T-helper 1 cell treated with Interleukin-12 subunit alpha and Interleukin-12 subunit beta and Interleukin-4 antibody, amounts not matched to agents 30 ng/mL and 1 ng/mL, for 36 hours (primary cell): Measurements from ENCODE around the gene ZKSCAN1. TPM values are rescaled to one million over a fixed set of nuclear protein-coding genes. Genes with fewer than 3 reads are reported as not detected.

Source experiments
- intact Hi-C: fragments of 100-400 bp; cut with micrococcal nuclease; formaldehyde crosslinking; loops from one replicate; pipeline ENCODE4 v1.15.1; 2024
- total RNA-seq: library from RNA; stranded (reverse); gene quantifications from 2 replicates; pipeline ENCODE4 v1.2.3, GENCODE V29; 2022

ZKSCAN1 gene
- total RNA-seq, 1 donor from 2014 or later, result 69.7 TPM

- intact Hi-C loops, result no loop called here
These were observed 59.4 kb downstream of the ZKSCAN1 start for GRCh38 chr7:100074841-100075240.

- intact Hi-C loops, result no loop called here
These were observed 60.0 kb downstream of the ZKSCAN1 start for GRCh38 chr7:100075418-100075817.

GRCh38 chr7:100077205-100077604, 61.8 kb downstream of the ZKSCAN1 start:
- intact Hi-C loops, result no loop called here

- intact Hi-C loops, result no loop called here
These were observed 63.7 kb downstream of the ZKSCAN1 start for GRCh38 chr7:100079024-100079560.

- intact Hi-C loops, result loop anchor here (1.0 to 10.0 kb wide), 10 partner anchors 20 to 674 kb away; partner anchors contain the start of genes AP4M1, BUD31, CNPY4 and GNB2
These were observed 65.6 kb downstream of the ZKSCAN1 start for GRCh38 chr7:100080907-100081534.

GRCh38 chr7:100081535-100082102, 66.2 kb downstream of the ZKSCAN1 start, which contains the start of gene ZNF3:
ZNF3 (minus strand) TSS chr7:100081723; CDS start chr7:100077357, 4,366 bp downstream.
- intact Hi-C loops, result loop anchor here (1.0 to 10.0 kb wide), 11 partner anchors 20 to 674 kb away; partner anchors contain the start of genes AP4M1, BUD31, CNPY4 and GNB2

GRCh38 chr7:100082978-100083377, 67.6 kb downstream of the ZKSCAN1 start:
- intact Hi-C loops, result loop anchor here (1.0 to 10.0 kb wide), 3 partner anchors 43 to 676 kb away; partner anchors contain the start of genes BUD31, GNB2, MBLAC1 and PDAP1

GRCh38 chr7:100085515-100085914, 70.1 kb downstream of the ZKSCAN1 start:
- intact Hi-C loops, result loop anchor here (10.0 kb wide), 1 partner anchor 589 kb away; the partner anchor contains the start of gene GNB2

- intact Hi-C loops, result loop anchor here (10.0 kb wide), 1 partner anchor 588 kb away; the partner anchor contains the start of gene GNB2
These were observed 71.8 kb downstream of the ZKSCAN1 start for GRCh38 chr7:100087055-100087750.

- intact Hi-C loops, result loop anchor here (1.0 to 10.0 kb wide), 2 partner anchors 31 to 587 kb away; partner anchors contain the start of genes CNPY4, GNB2 and TAF6
These were observed 72.8 kb downstream of the ZKSCAN1 start for GRCh38 chr7:100088095-100088620.

- intact Hi-C loops, result loop anchor here (1.0 to 10.0 kb wide), 3 partner anchors 11 to 586 kb away; partner anchors contain the start of genes CNPY4, GNB2 and TAF6
These were observed 73.4 kb downstream of the ZKSCAN1 start, which contains the start of gene COPS6 for GRCh38 chr7:100088621-100089457. COPS6 (plus strand) TSS chr7:100088969; CDS start chr7:100088991, 22 bp downstream.

- intact Hi-C loops, result loop anchor here (1.0 to 10.0 kb wide), 2 partner anchors 11 to 585 kb away; partner anchors contain the start of gene GNB2
These were observed 74.2 kb downstream of the ZKSCAN1 start for GRCh38 chr7:100089458-100090196.

GRCh38 chr7:100090527-100091410, 75.4 kb downstream of the ZKSCAN1 start:
- intact Hi-C loops, result no loop called here

Other genes starting within 250 kb of the ZKSCAN1 start
- not detected in 2 replicates for gene CYP3A4, start 231.4 kb upstream of the ZKSCAN1 start, total RNA-seq
- 0.12 TPM in 1 of 2 replicates, not detected in the other for gene CYP3A43, start 187.6 kb upstream of the ZKSCAN1 start, total RNA-seq
- gene OR2AE1, start 138.6 kb upstream of the ZKSCAN1 start, total RNA-seq, result 0.39 and 0.59 TPM in 2 replicates
- 29.2 and 29.7 TPM in 2 replicates for gene TRIM4, start 96.1 kb upstream of the ZKSCAN1 start, total RNA-seq
- 0.32 TPM in 1 of 2 replicates, not detected in the other for gene GJC3, start 86.0 kb upstream of the ZKSCAN1 start, total RNA-seq
- not detected in 2 replicates for gene AZGP1, start 39.6 kb upstream of the ZKSCAN1 start, total RNA-seq
- gene ZSCAN21, start 34.2 kb downstream of the ZKSCAN1 start, total RNA-seq, result 8.7 and 9.2 TPM in 2 replicates
- gene ZNF3, start 66.1 kb downstream of the ZKSCAN1 start, total RNA-seq, result 28.0 and 28.3 TPM in 2 replicates
- 95.2 and 110 TPM in 2 replicates for gene COPS6, start 73.4 kb downstream of the ZKSCAN1 start, total RNA-seq
- 257 and 262 TPM in 2 replicates for gene MCM7, start 85.8 kb downstream of the ZKSCAN1 start, total RNA-seq
- gene AP4M1, start 86.0 kb downstream of the ZKSCAN1 start, total RNA-seq, result 10.7 and 12.0 TPM in 2 replicates
- gene TAF6, start 103.8 kb downstream of the ZKSCAN1 start, total RNA-seq, result 67.1 and 69.0 TPM in 2 replicates
- gene CNPY4, start 104.0 kb downstream of the ZKSCAN1 start, total RNA-seq, result 37.0 and 39.5 TPM in 2 replicates
- gene MBLAC1, start 111.4 kb downstream of the ZKSCAN1 start, total RNA-seq, result 5.0 and 6.0 TPM in 2 replicates
- 150 and 161 TPM in 2 replicates for gene LAMTOR4, start 133.3 kb downstream of the ZKSCAN1 start, total RNA-seq
- 58.1 and 61.1 TPM in 2 replicates for gene TRAPPC14, start 143.1 kb downstream of the ZKSCAN1 start, total RNA-seq
- gene GAL3ST4, start 153.0 kb downstream of the ZKSCAN1 start, total RNA-seq, result 2.8 and 3.0 TPM in 2 replicates
- 4.4 and 5.6 TPM in 2 replicates for gene GPC2, start 161.8 kb downstream of the ZKSCAN1 start, total RNA-seq
- 33.0 and 38.3 TPM in 2 replicates for gene STAG3, start 162.3 kb downstream of the ZKSCAN1 start, total RNA-seq
- gene PVRIG, start 204.4 kb downstream of the ZKSCAN1 start, total RNA-seq, result 69.1 and 72.8 TPM in 2 replicates